Prostate gland (tissue), 2 donors: ENCODE results near the gene KIF26B. TPM values are rescaled to one million over a fixed set of nuclear protein-coding genes. Genes with fewer than 3 reads are reported as not detected.

Experiments used
- DNase-seq: peaks from one replicate; pipeline ENCODE4 v3.0.0-alpha.2; 2019; ENCODE audit warnings: low spot score
- H3K27ac ChIP-seq, 2 donors: fragments of 200-600 bp; sonication (generic); 2 replicates each; pipeline ENCODE4 v1.5.1; 2017 to 2019
- H3K27me3 ChIP-seq: fragments of 200-600 bp; sonication (generic); replicated peaks from 2 replicates; pipeline ENCODE4 v1.5.1; 2019; ENCODE audit not compliant: insufficient read depth
- H3K36me3 ChIP-seq, 2 donors: fragments of 200-600 bp; sonication (generic); 1 replicate in 1 of 2; 2 replicates in 1 of 2; pipeline versions ENCODE4 v1.5.1 to v1.8.1; 2017 to 2019
- H3K4me1 ChIP-seq: fragments of 200-600 bp; sonication (generic); replicated peaks from 2 replicates; pipeline ENCODE4 v1.5.1; 2019
- H3K4me3 ChIP-seq, 2 donors: fragments of 200-600 bp; sonication (generic); 2 replicates each; pipeline ENCODE4 v1.5.1; 2017 to 2019
- H3K9me3 ChIP-seq: fragments of 200-600 bp; sonication (generic); 2 replicates; pipeline ENCODE4 v1.5.1; 2017
- POLR2A ChIP-seq: fragments of 450-650 bp; IDR thresholded peaks from one replicate; pipeline ENCODE4 v1.6.1; 2016; ENCODE audit warnings: antibody characterized with exemption, mild to moderate bottlenecking
- POLR2AphosphoS5 ChIP-seq: sonication (generic); formaldehyde crosslinking; IDR thresholded peaks from one replicate; pipeline ENCODE4 v1.6.1; 2017; ENCODE audit warnings: antibody characterized with exemption
- WGBS: methylation state at CpG from one replicate; pipeline ENCODE4 v1.1.5; 2018; 5-methylcytosine and 5-hydroxymethylcytosine counted together
- intact Hi-C: fragments of 100-400 bp; cut with DNase I; formaldehyde crosslinking; loops from one replicate; pipeline ENCODE4 v1.14.2; 2022
- total RNA-seq, 2 donors: library from RNA; depleted of rRNA; stranded (reverse); fragments of >200 nt; gene quantifications; one replicate each; pipeline ENCODE4 v1.1.0, GENCODE V29; 2016
- TF ChIP-seq, protein P1 (sequence below), 4 experiments: fragments of 200-600 bp in 2 of 4; fragments of 450-650 bp in 2 of 4; sonication (generic) in 2 of 4; IDR thresholded peaks; 1 replicate in 3 of 4; 2 replicates in 1 of 4; pipeline ENCODE4 v1.5.1; 2016 to 2019; ENCODE audit warnings: antibody characterized with exemption in 4 of 4, mild to moderate bottlenecking in 2 of 4, moderate library complexity in 2 of 4

Gene KIF26B
- total RNA-seq, 2 donors from 2014 or later, result 3.3 to 3.8 TPM

DNA sequence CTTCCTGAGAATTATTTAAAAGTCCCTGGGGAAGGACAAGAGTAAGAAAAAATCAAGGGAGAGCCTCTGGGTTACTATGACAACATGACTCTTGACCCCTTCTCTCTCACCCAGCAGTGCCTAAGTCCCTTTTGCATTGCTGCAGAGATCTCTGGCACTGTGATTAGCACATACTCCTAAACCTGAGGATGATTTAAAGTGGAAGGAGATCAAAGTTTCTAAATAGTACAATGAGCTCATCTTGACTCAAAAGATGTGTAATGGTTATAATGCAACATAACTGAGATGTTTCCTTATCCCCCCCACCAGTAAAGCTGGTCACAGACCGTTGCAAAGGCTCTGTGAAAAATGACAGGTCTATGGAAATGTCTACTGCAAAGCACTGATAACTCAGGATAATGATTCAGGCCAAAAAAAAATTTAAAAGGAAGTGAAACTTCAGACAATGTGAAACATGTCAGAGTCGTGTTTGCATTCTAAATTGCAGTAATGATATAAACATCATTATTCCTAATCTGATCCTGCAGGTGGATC lies 519.2 kb downstream of the KIF26B start:
- Histone ChIP-seq H3K4me1 (no peaks in the 10 kb centered on the region), H3K27ac (no peak overlapping the region), H3K9me3 (no peaks in the 10 kb centered on the region), H3K27me3 (no peaks in the 10 kb centered on the region), H3K36me3 (no peaks in the 10 kb centered on the region), H3K4me3 (no peak overlapping the region)
- intact Hi-C loops, result no loop called here
- no peak for DNase-seq
- 18% methylated on average over 2 of the region's 2 CpGs for WGBS
- no peak for TF ChIP-seq POLR2AphosphoS5
- no peak for TF ChIP-seq POLR2A
- TF ChIP-seq, protein P1, sequence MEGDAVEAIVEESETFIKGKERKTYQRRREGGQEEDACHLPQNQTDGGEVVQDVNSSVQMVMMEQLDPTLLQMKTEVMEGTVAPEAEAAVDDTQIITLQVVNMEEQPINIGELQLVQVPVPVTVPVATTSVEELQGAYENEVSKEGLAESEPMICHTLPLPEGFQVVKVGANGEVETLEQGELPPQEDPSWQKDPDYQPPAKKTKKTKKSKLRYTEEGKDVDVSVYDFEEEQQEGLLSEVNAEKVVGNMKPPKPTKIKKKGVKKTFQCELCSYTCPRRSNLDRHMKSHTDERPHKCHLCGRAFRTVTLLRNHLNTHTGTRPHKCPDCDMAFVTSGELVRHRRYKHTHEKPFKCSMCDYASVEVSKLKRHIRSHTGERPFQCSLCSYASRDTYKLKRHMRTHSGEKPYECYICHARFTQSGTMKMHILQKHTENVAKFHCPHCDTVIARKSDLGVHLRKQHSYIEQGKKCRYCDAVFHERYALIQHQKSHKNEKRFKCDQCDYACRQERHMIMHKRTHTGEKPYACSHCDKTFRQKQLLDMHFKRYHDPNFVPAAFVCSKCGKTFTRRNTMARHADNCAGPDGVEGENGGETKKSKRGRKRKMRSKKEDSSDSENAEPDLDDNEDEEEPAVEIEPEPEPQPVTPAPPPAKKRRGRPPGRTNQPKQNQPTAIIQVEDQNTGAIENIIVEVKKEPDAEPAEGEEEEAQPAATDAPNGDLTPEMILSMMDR (IDR thresholded peaks at IDR 0.05), result no peak

DNA sequence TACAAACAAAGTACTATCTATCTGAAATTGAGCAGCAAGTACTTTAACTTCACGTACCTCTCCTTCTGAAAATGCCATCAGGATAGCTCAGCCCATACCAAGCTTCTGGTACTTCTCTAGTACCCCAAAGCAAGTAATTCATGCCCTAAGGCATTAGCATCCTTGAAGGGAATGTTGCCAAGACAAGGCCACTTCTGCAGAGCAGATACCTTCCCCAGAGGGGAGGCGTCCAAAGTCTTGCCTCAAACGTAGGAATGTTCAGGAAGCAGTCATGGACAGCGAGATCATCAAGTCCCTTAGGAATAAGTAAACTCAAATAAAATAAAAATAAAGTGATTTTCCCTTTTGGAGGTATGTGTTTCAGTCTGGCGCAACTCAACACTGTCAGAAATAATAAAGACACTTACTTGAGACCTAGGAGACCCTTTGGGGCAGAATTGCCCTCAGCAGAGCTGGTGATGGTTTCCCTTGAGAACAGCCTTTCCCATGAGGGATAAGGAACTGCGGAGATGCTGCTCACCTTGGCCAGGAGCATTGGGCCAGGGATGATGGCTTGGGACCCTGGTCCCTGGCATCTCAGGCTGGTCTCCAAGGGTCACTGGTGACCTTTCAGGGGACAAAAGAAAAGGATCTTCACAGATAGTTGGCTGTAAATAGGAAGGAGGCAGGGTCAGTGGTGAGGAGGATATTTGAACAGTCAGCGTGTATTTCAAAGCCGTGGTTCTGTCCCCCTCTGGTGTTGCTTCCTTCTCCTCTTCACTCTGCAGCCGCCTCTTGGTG lies 522.9 kb downstream of the KIF26B start:
- DNase-seq, result no peak
- TF ChIP-seq, protein P1 (IDR thresholded peaks at IDR 0.05), result no peak
- TF ChIP-seq POLR2A, result no peak
- no peak for TF ChIP-seq POLR2AphosphoS5
- Histone ChIP-seq H3K27me3 (no peaks in the 10 kb centered on the region), H3K36me3 (no peaks in the 10 kb centered on the region), H3K27ac (no peak overlapping the region), H3K4me1 (no peaks in the 10 kb centered on the region), H3K4me3 (no peak overlapping the region), H3K9me3 (no peaks in the 10 kb centered on the region)
- WGBS, result 93% methylated on average over 9 of the region's 9 CpGs
- intact Hi-C loops, result no loop called here

DNA sequence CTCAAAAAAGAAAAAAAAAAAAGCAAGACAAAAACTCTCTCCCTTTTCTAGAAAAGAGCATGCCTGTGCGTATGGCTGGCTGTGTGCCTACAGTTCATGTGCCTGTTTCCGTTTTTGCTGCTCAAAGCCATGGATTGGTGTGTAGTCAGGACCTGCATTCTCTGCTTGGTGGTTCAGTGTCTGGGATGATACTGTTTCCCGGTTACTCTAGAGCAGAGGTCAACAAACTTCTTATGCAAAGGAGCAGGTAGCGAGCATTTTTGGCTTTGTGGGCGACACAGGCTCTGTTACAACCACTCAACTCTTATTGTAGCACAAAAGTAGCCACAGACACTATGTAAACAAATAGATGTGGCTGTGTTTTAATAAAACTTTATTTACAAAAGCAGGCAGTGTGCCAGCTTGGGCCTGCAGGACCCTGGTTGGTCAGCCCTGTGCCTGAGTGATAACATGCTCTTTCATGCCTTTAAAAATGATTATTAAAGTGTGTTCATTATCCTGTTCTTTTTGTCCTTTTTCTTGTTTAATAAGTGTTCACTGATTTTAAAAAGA lies 524.2 kb downstream of the KIF26B start:
- intact Hi-C loops, result no loop called here
- Histone ChIP-seq H3K36me3 (no peaks in the 10 kb centered on the region), H3K27ac (no peak overlapping the region), H3K4me3 (no peak overlapping the region), H3K4me1 (no peaks in the 10 kb centered on the region), H3K9me3 (no peaks in the 10 kb centered on the region), H3K27me3 (no peaks in the 10 kb centered on the region)
- WGBS, result 73% methylated on average over 5 of the region's 5 CpGs
- no peak for DNase-seq
- no peak for TF ChIP-seq POLR2AphosphoS5
- no peak for TF ChIP-seq POLR2A
- TF ChIP-seq, protein P1 (IDR thresholded peaks at IDR 0.05), result no peak

DNA sequence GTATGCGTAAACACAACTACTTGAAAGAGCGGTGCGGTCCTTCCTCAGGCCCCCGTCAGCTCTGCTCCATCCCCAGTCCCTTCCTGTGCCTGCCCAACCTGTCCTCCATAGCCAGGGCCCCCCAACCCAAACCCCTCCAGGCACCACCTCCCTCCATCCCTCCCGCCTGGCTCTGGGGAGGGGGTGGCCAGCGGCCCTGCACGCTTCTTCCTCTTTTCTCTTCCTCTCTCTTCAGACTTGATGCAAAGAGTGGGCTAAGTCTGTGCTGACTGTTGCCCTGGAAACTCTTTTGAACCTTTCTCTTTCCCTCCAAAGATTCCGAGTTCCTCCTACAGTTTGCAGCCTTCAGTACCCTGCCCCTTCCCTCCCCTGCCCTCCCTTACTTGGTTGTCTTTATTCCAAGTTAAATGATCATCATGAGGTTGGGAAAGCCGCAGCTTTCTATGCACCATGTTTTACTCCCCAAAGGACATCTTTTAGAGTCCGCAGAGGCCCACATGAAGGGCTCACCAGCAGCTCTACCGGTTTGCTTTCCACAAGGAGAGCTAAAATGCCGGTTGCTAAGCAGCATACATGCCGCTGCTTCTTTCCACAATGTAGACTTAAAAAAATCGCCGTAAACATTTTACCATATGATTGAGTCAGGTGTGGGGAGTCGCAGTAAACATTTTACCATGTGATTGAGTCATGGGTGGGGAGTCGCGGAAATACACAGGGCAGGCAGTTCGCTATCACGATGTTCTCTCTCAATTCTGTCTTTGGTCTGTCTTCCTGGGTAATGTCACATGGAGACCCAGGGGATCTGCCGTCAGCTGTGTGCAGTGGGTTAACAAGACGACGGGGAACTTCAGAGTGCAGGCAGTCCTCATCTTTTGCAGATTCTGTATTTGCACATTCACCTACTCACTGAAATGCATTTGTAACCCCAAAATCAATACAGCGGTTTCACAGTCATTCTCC lies 525.3 kb downstream of the KIF26B start:
- no peak overlapping the region for H3K27ac ChIP-seq
- H3K27me3 ChIP-seq, result no peaks in the 10 kb centered on the region
- DNase-seq, result no peak
- H3K4me3 ChIP-seq, result no peak overlapping the region
- intact Hi-C loops, result no loop called here
- H3K9me3 ChIP-seq, result no peaks in the 10 kb centered on the region
- WGBS, result 83% methylated on average over 24 of the region's 24 CpGs
- no peaks in the 10 kb centered on the region for H3K4me1 ChIP-seq
- no peaks in the 10 kb centered on the region for H3K36me3 ChIP-seq
- TF ChIP-seq POLR2AphosphoS5 (no peak), POLR2A (no peak)
- TF ChIP-seq, protein P1 (IDR thresholded peaks at IDR 0.05), result no peak
